H1 (cell line): ENCODE measurements around the gene TRIML2. TPM values are rescaled to one million over a fixed set of nuclear protein-coding genes. Genes with fewer than 3 reads are reported as not detected.

Source experiments
- CTCF ChIA-PET: fragments of 300-600 bp; sonication (Branson Sonifier 250); formaldehyde crosslinking; loops from one replicate; lab custom pipeline; 2021; ENCODE audit not compliant: partially characterized antibody; lab: Charles Lee
- POLR2A ChIA-PET: fragments of 300-600 bp; sonication (Branson Sonifier 250); formaldehyde crosslinking; loops from one replicate; lab custom pipeline; 2021; ENCODE audit warnings: inconsistent platforms; ENCODE audit not compliant: partially characterized antibody; lab: Charles Lee
- DNase-seq, 2 experiments: peaks; one replicate each; pipeline versions ENCODE4 v3.0.0 to v3.0.0-alpha.2; 2010 to 2022; ENCODE audit warnings: low spot score in 2 of 2, low read depth in 1 of 2, mixed read lengths in 1 of 2
- FAIRE-seq: peaks from 2 replicates; lab custom pipeline; 2011; peaks lifted over from hg19 to GRCh38; lab: Jason Lieb, UNC
- H2AFZ ChIP-seq: 2 replicates; pipeline ENCODE4 v1.8.1; 2012; ENCODE audit warnings: low read length, inconsistent platforms
- H2AK5ac ChIP-seq: 2 replicates; pipeline ENCODE4 v1.6.1; 2013; ENCODE audit warnings: low read depth, low read length
- H2BK120ac ChIP-seq: replicated peaks from 2 replicates; pipeline ENCODE3; 2013; ENCODE audit warnings: low read depth, low read length, inconsistent platforms
- H2BK12ac ChIP-seq: 2 replicates; pipeline ENCODE4 v1.6.1; 2013; ENCODE audit warnings: low read depth, low read length
- H2BK15ac ChIP-seq: 2 replicates; pipeline ENCODE4 v1.6.1; 2013; ENCODE audit warnings: low read length
- H2BK20ac ChIP-seq: 2 replicates; pipeline ENCODE4 v1.6.1; 2013; ENCODE audit warnings: low read length
- H2BK5ac ChIP-seq: 2 replicates; pipeline ENCODE4 v1.6.1; 2013; ENCODE audit warnings: low read depth, low read length
- H3K14ac ChIP-seq: 2 replicates; pipeline ENCODE4 v1.6.1; 2013; ENCODE audit warnings: inconsistent platforms; ENCODE audit not compliant: insufficient read length
- H3K18ac ChIP-seq: 2 replicates; pipeline ENCODE4 v1.6.1; 2013; ENCODE audit warnings: low read length; ENCODE audit errors: extremely low read depth
- H3K23ac ChIP-seq: 2 replicates; pipeline ENCODE4 v1.6.1; 2013; ENCODE audit warnings: inconsistent platforms; ENCODE audit not compliant: insufficient read length
- H3K23me2 ChIP-seq: 2 replicates; pipeline ENCODE4 v1.6.1; 2013; ENCODE audit warnings: low read depth, low read length
- H3K27ac ChIP-seq: 2 replicates; pipeline ENCODE4 v1.6.1; 2011; ENCODE audit warnings: low read depth, low read length, inconsistent platforms
- H3K27me3 ChIP-seq, 4 experiments: replicated peaks in 1 of 4; 1 replicate in 1 of 4; 2 replicates in 3 of 4; pipeline versions ENCODE4 v1.6.1 to v1.8.1; 2011 to 2013; ENCODE audit warnings: low read length in 3 of 4, mild to moderate bottlenecking in 3 of 4, inconsistent platforms in 2 of 4, mixed read lengths in 2 of 4, moderate library complexity in 1 of 4; ENCODE audit not compliant: control insufficient read depth in 3 of 4, insufficient read depth in 3 of 4; ENCODE audit errors: extremely low read depth in 1 of 4
- H3K36me3 ChIP-seq, 4 experiments: 2 replicates each; pipeline versions ENCODE4 v1.6.1 to v1.8.1; 2011 to 2013; ENCODE audit warnings: mild to moderate bottlenecking in 4 of 4, low read length in 3 of 4, moderate library complexity in 2 of 4, control low read depth in 1 of 4, inconsistent platforms in 1 of 4; ENCODE audit not compliant: insufficient read depth in 4 of 4, control insufficient read depth in 2 of 4
- H3K4ac ChIP-seq: replicated peaks from 2 replicates; pipeline ENCODE3; 2013; ENCODE audit warnings: low read length, low read depth, mixed read lengths, inconsistent platforms; ENCODE audit not compliant: insufficient read length
- H3K4me1 ChIP-seq, 4 experiments: replicated peaks in 1 of 4; 1 replicate in 1 of 4; 2 replicates in 3 of 4; pipeline versions ENCODE4 v1.6.1 to v1.8.1; 2011 to 2013; ENCODE audit warnings: low read length in 3 of 4, inconsistent platforms in 2 of 4, mixed read lengths in 1 of 4; ENCODE audit not compliant: insufficient read depth in 4 of 4, control insufficient read depth in 3 of 4
- H3K4me2 ChIP-seq, 2 experiments: 2 replicates each; pipeline versions ENCODE4 v1.6.1 to v1.8.1; 2011 to 2013; ENCODE audit warnings: low read depth in 2 of 2, low read length in 2 of 2, control low read depth in 1 of 2, inconsistent platforms in 1 of 2, mild to moderate bottlenecking in 1 of 2; ENCODE audit not compliant: insufficient read depth in 1 of 2
- H3K4me3 ChIP-seq, 4 experiments: fragments of 200-600, 300-600 bp in 1 of 4; sonication (generic), shearing (Covaris generic), sonication (Bioruptor Twin) in 1 of 4; 2 replicates each; pipeline versions ENCODE4 v1.5.1 to v1.8.1; 2011 to 2016; ENCODE audit warnings: low read length in 4 of 4, low read depth in 3 of 4, control low read depth in 2 of 4, inconsistent platforms in 2 of 4, mild to moderate bottlenecking in 2 of 4, mixed read lengths in 1 of 4, moderate library complexity in 1 of 4; ENCODE audit not compliant: insufficient read depth in 2 of 4; ENCODE audit errors: extremely low read depth in 1 of 4
- H3K56ac ChIP-seq: replicated peaks from 2 replicates; pipeline ENCODE3; 2013; ENCODE audit warnings: low read depth, mild to moderate bottlenecking, mixed read lengths, low read length, inconsistent platforms; ENCODE audit not compliant: insufficient read length
- H3K79me1 ChIP-seq: 2 replicates; pipeline ENCODE4 v1.6.1; 2013; ENCODE audit warnings: low read depth, low read length, control low read depth
- H3K79me2 ChIP-seq, 2 experiments: 2 replicates each; pipeline versions ENCODE4 v1.6.1 to v1.8.1; 2012 to 2013; ENCODE audit warnings: low read length in 2 of 2, mild to moderate bottlenecking in 2 of 2, inconsistent platforms in 1 of 2; ENCODE audit not compliant: insufficient read depth in 2 of 2, control insufficient read depth in 1 of 2
- H3K9ac ChIP-seq, 4 experiments: replicated peaks in 1 of 4; 1 replicate in 1 of 4; 2 replicates in 3 of 4; pipeline versions ENCODE4 v1.6.1 to v1.8.1; 2011 to 2013; ENCODE audit warnings: low read depth in 3 of 4, low read length in 3 of 4, control low read depth in 2 of 4, mild to moderate bottlenecking in 2 of 4, moderate library complexity in 2 of 4, inconsistent platforms in 1 of 4; ENCODE audit errors: extremely low read depth in 1 of 4
- H3K9me3 ChIP-seq, 2 experiments: 2 replicates each; pipeline versions ENCODE4 v1.6.1 to v1.8.1; 2012 to 2013; ENCODE audit warnings: mild to moderate bottlenecking in 2 of 2, moderate library complexity in 2 of 2, control low read depth in 1 of 2, inconsistent platforms in 1 of 2, low read depth in 1 of 2, low read length in 1 of 2, mixed read lengths in 1 of 2; ENCODE audit not compliant: insufficient read depth in 2 of 2
- H4K20me1 ChIP-seq, 2 experiments: replicated peaks in 1 of 2; 2 replicates each; pipeline versions ENCODE3 to v1.8.1; 2011 to 2013; ENCODE audit warnings: inconsistent platforms in 2 of 2, low read length in 2 of 2, mild to moderate bottlenecking in 1 of 2; ENCODE audit not compliant: insufficient read depth in 2 of 2, control insufficient read depth in 1 of 2
- H4K5ac ChIP-seq: 2 replicates; pipeline ENCODE4 v1.6.1; 2013; ENCODE audit warnings: low read length, low read depth, mixed read lengths, inconsistent platforms; ENCODE audit not compliant: insufficient read length
- H4K8ac ChIP-seq: 2 replicates; pipeline ENCODE4 v1.8.0; 2013; ENCODE audit warnings: mild to moderate bottlenecking, moderate library complexity, low read length, inconsistent platforms; ENCODE audit not compliant: insufficient read depth; ENCODE audit errors: extremely low read depth
- H4K91ac ChIP-seq: replicated peaks from 2 replicates; pipeline ENCODE3; 2013; ENCODE audit warnings: low read length, mixed read lengths, inconsistent platforms; ENCODE audit not compliant: insufficient read length
- WGBS, 2 experiments: shearing (Covaris generic) in 1 of 2; methylation state at CpG; one replicate each; pipeline versions ENCODE4 v1.1.6 to v1.1.7; 2013 to 2015; ENCODE audit warnings: low lambda C conversion rate in 2 of 2, mixed read lengths in 2 of 2, inconsistent platforms in 1 of 2, low coverage in 1 of 2, missing lambda C conversion rate in 1 of 2; ENCODE audit not compliant: insufficient replicate concordance in 2 of 2, insufficient coverage in 1 of 2, insufficient read length in 1 of 2; ENCODE audit errors: extremely low coverage in 1 of 2, missing lambda C conversion rate in 1 of 2; 5-methylcytosine and 5-hydroxymethylcytosine counted together
- polyA plus RNA-seq, 7 experiments: library from polyadenylated mRNA; depleted of rRNA in 3 of 7; stranded (reverse) in 5 of 7; unstranded in 2 of 7; fragments of >200 nt in 5 of 7; fragments of 200-250 nt in 2 of 7; gene quantifications; 1 replicate in 5 of 7; 2 replicates in 1 of 7; 4 replicates in 1 of 7; pipeline versions ENCODE4 v1.2.1 to v1.2.3, GENCODE V29; 2011 to 2013; ENCODE audit warnings: missing spikeins in 2 of 7, mixed read lengths in 2 of 7
- total RNA-seq: library from RNA; stranded (reverse); fragmentation: NEBNext Ultra II Directional; extraction: Animal tissue kit (Norgen Biotek cat#: 25700); gene quantifications from 2 replicates; pipeline ENCODE4 v1.2.1, GENCODE V29; 2021
- TF ChIP-seq, protein P1 (sequence below): IDR thresholded peaks from 2 replicates; pipeline ENCODE4 v1.6.1; 2011; ENCODE audit warnings: low read length, improper control_type of control experiment

Gene TRIML2
- total and polyA plus RNA-seq, 2 of the 8 experiments (the other 6 are each of a cell fraction or from before 2014, with no cell fraction given), result 28.1 to 59.2 TPM

DNA sequence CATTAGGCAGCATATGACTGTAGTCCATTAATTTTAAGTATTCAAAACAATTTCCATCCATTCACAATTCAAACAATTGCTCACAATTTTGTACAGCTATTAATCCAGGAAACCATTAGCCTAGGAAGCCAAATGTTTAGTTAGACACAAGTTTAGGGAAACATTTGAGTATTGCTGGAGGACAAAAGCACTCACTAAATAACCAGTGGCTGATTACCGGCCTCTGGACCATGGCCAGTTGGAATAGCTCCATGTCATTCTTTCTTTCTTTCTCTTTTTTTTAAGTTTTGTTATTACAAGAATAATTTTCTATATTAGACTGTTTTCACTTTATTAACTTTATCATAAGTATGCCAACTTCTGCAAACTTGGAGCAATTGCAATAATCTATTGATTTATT is 31.3 kb downstream of the TRIML2 start:
- Histone ChIP-seq H3K9ac (no peak overlapping the region), H3K4me1 (peaks cover 0 to 3% (median 0%) of the 10 kb centered on the region in 4 experiments; a peak in 1 of 7 replicates), H3K4me2 (no peak overlapping the region), H4K8ac (no peak overlapping the region), H2BK120ac (no peak overlapping the region), H3K56ac (no peak overlapping the region), H3K18ac (no peak overlapping the region), H2BK15ac (no peak overlapping the region), H2BK12ac (no peak overlapping the region), H3K23me2 (no peaks in the 10 kb centered on the region), H4K91ac (no peak overlapping the region), H3K79me1 (no peaks in the 10 kb centered on the region; the same call in 1 of the 2 replicates), H3K14ac (no peak overlapping the region), H2BK20ac (no peak overlapping the region), H3K27ac (no peak overlapping the region), H2AFZ (no peak overlapping the region), H2AK5ac (no peak overlapping the region), H3K23ac (no peak overlapping the region), H2BK5ac (no peak overlapping the region), H4K20me1 (no peaks in the 10 kb centered on the region), H3K4me3 (no peak overlapping the region), H3K9me3 (no peaks in the 10 kb centered on the region), H3K27me3 (no peaks in the 10 kb centered on the region), H3K36me3 (no peaks in the 10 kb centered on the region), H3K4ac (no peak overlapping the region), H4K5ac (no peak overlapping the region), H3K79me2 (no peaks in the 10 kb centered on the region)
- POLR2A ChIA-PET, result interaction anchor here (0.8 kb wide), 1 partner anchor 9 kb away, joined by 3 read pairs; no protein-coding TSS in a partner anchor
- 92% methylated on average over 1 of the region's 1 CpG; no CpG with 5 or more reads in 1 of the 2 experiments for WGBS, 2 experiments
- CTCF ChIA-PET, result interaction anchor here (0.9 to 1.3 kb wide), 2 partner anchors 31 to 79 kb away, joined by 3 to 4 read pairs; no protein-coding TSS in a partner anchor
- FAIRE-seq, result no peak
- no peak for DNase-seq
- TF ChIP-seq, protein P1, sequence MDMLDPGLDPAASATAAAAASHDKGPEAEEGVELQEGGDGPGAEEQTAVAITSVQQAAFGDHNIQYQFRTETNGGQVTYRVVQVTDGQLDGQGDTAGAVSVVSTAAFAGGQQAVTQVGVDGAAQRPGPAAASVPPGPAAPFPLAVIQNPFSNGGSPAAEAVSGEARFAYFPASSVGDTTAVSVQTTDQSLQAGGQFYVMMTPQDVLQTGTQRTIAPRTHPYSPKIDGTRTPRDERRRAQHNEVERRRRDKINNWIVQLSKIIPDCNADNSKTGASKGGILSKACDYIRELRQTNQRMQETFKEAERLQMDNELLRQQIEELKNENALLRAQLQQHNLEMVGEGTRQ, result no peak
